DMS53 treated with DMSO at 0.1 percent for 48 hours (cell line): ENCODE data around the gene GSE1.

Source experiments
- DNase-seq: peaks from one replicate; lab custom pipeline; 2025; ENCODE audit not compliant: unreplicated experiment; lab: John Stamatoyannopoulos, UW

The GSE1 gene

GRCh38 chr16:85645021-85645589 lies 32.0 kb downstream of the GSE1 start:
- no peak for DNase-seq

- DNase-seq: no peak
Observed at GRCh38 chr16:85646358-85646907, 33.3 kb downstream of the GSE1 start.

GRCh38 chr16:85646976-85647375 lies 33.9 kb downstream of the GSE1 start:
- DNase-seq: no peak

- DNase-seq: no peak
Observed at GRCh38 chr16:85648070-85648714, 35.1 kb downstream of the GSE1 start.

GRCh38 chr16:85648805-85649204 lies 35.7 kb downstream of the GSE1 start:
- DNase-seq: no peak

- DNase-seq: no peak
Observed at GRCh38 chr16:85649411-85650134, 36.5 kb downstream of the GSE1 start.

GRCh38 chr16:85650135-85650843 lies 37.2 kb downstream of the GSE1 start:
- no peak for DNase-seq

- peak; percentile 71 for DNase-seq
Observed at GRCh38 chr16:85650844-85651628, 37.9 kb downstream of the GSE1 start.

GRCh38 chr16:85651629-85652430 lies 38.7 kb downstream of the GSE1 start:
- no peak for DNase-seq

- DNase-seq: no peak
Observed at GRCh38 chr16:85652431-85653221, 39.5 kb downstream of the GSE1 start.

- DNase-seq: no peak
Observed at GRCh38 chr16:85653290-85653891, 40.3 kb downstream of the GSE1 start.

GRCh38 chr16:85654251-85655095 lies 41.4 kb downstream of the GSE1 start:
- no peak for DNase-seq

GRCh38 chr16:85655216-85656129 lies 42.4 kb downstream of the GSE1 start:
- no peak for DNase-seq

GRCh38 chr16:85656351-85657266 lies 43.5 kb downstream of the GSE1 start:
- DNase-seq: no peak

- DNase-seq: no peak
Observed at GRCh38 chr16:85657267-85657650, 44.1 kb downstream of the GSE1 start.

- no peak for DNase-seq
Observed at GRCh38 chr16:85657996-85658395, 44.9 kb downstream of the GSE1 start.
